GM12875 (cell line): Measurements from ENCODE around the gene ZNF462.

ENCODE experiments used
- H3K4me3 ChIP-seq: one replicate; pipeline ENCODE4 v1.5.1; 2011; ENCODE audit warnings: low read depth, low read length, control low read depth
- TF ChIP-seq, protein P1 (sequence below): IDR thresholded peaks from 2 replicates; pipeline ENCODE4 v1.5.1; 2011; ENCODE audit warnings: low read depth, mild to moderate bottlenecking, control low read depth, inconsistent platforms, low read length, moderate library complexity, borderline replicate concordance; ENCODE audit not compliant: insufficient read depth

Gene ZNF462

GRCh38 chr9:106994463-106994862 lies 131.5 kb downstream of the ZNF462 start:
- no peak overlapping the region for H3K4me3 ChIP-seq
- TF ChIP-seq, protein P1, sequence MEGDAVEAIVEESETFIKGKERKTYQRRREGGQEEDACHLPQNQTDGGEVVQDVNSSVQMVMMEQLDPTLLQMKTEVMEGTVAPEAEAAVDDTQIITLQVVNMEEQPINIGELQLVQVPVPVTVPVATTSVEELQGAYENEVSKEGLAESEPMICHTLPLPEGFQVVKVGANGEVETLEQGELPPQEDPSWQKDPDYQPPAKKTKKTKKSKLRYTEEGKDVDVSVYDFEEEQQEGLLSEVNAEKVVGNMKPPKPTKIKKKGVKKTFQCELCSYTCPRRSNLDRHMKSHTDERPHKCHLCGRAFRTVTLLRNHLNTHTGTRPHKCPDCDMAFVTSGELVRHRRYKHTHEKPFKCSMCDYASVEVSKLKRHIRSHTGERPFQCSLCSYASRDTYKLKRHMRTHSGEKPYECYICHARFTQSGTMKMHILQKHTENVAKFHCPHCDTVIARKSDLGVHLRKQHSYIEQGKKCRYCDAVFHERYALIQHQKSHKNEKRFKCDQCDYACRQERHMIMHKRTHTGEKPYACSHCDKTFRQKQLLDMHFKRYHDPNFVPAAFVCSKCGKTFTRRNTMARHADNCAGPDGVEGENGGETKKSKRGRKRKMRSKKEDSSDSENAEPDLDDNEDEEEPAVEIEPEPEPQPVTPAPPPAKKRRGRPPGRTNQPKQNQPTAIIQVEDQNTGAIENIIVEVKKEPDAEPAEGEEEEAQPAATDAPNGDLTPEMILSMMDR, result no peak

GRCh38 chr9:107000218-107000617 lies 137.3 kb downstream of the ZNF462 start:
- no peak overlapping the region for H3K4me3 ChIP-seq
- TF ChIP-seq, protein P1, result no peak

DNA sequence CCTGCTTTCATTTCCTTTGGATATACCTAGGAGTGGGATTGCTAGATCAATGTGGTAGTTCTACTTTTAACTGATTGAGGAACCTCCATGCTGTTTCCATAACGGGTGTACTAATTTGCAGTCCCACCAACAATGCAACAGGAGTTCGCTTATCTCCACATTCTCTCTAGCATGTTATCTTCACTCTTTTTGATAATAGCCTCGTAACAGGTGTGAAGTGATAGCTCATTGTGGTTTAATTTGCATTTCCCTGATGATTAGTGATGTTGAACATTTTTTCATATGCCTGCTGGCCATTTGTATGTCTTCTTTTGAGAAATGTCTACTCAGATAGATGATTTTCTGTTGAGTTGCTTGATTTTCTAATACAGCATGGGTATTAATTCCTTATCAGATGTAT lies 142.2 kb downstream of the ZNF462 start:
- H3K4me3 ChIP-seq, result no peak overlapping the region
- TF ChIP-seq, protein P1, result no peak

DNA sequence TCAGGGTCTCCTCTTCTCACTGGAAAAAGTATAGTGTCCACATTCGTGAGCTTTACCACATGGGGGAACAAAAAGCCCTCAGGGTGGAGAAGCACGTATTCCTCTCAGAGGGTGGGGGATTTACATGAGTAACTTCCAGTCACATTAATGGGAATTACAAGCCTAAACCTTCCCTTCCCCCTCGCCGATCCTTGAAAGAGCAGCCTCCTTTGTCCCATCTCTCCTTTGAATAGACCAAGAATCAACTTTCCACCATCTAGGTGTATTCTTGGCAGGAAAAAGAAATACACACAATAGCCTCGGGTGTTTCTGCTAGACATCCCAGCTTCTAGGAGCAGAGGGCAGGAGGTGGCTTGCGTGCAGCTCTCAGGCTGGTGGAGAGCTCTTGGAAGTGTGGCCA lies 144.4 kb downstream of the ZNF462 start:
- H3K4me3 ChIP-seq, result no peak overlapping the region

GRCh38 chr9:107008011-107008410 lies 145.0 kb downstream of the ZNF462 start:
- TF ChIP-seq, protein P1, result no peak
- H3K4me3 ChIP-seq, result no peak overlapping the region

More for the DNA sequence above, 144.4 kb downstream of the ZNF462 start:
- TF ChIP-seq, protein P1, result no peak

GRCh38 chr9:107008447-107008846 lies 145.5 kb downstream of the ZNF462 start:
- TF ChIP-seq, protein P1, result no peak
- H3K4me3 ChIP-seq, result no peak overlapping the region

DNA sequence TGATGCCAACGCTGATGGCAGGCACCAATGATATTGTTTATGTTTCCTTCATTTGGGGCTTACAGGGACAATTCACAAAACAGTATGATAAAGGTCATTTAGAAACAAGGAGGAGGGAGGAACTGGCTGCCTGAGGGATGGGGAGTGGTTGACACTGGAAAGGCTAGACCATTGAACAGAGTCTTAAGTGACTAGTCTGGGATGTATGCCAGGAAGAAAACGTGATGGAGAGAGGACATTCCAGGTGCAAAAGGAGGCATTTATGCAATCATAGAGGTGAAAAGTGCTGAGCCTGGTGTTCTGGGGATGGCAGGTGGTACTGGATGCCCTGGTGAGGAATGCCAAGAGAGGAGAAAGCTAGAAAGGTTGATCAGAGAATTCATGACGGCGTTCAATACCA lies 153.4 kb downstream of the ZNF462 start:
- no peak overlapping the region for H3K4me3 ChIP-seq
- TF ChIP-seq, protein P1, result no peak
